Measurements from ENCODE around the gene RASA3. TPM values are rescaled to one million over a fixed set of nuclear protein-coding genes. Genes with fewer than 3 reads are reported as not detected.
"Not testable (repeated sequence)": the region's sequence is repeated elsewhere in the genome, so short reads cannot be mapped to it uniquely, and the experiment has no call there.

The RASA3 gene
- total RNA-seq, 1 experiment from 2014 or later = 9.1 TPM

GRCh38 chr13:114112231-114112825, 20.1 kb downstream of the RASA3 start:
- ChIA-PET CTCF (no interaction called here), POLR2A (ENCODE audit: unreplicated experiment) (interaction anchor here (0.5 kb wide), 1 partner anchor 515 kb away, joined by 4 read pairs; no protein-coding TSS in a partner anchor)

GRCh38 chr13:114111577-114111976, 20.8 kb downstream of the RASA3 start:
- H2AFZ ChIP-seq (ENCODE audit: low read length) = no peak overlapping the region
- ATAC-seq (no peak), DNase-seq (no peak)
- H3K4me1 ChIP-seq (ENCODE audit: insufficient read depth, low read length) = peaks cover 17% of the 10 kb centered on the region
- POLR2A ChIA-PET (ENCODE audit: unreplicated experiment) = interaction anchor here (0.5 to 0.7 kb wide), 2 partner anchors 509 to 701 kb away, joined by 3 to 10 read pairs; no protein-coding TSS in a partner anchor
- H3K27ac ChIP-seq (ENCODE audit: low read length) = no peak overlapping the region
- H3F3A ChIP-seq (ENCODE audit: low read length, unreplicated experiment) = no peaks in the 10 kb centered on the region
- TF ChIP-seq CTCF (conservative IDR thresholded peaks at IDR 0.05; ENCODE audit: low read depth, low read length) (no peak), EZH2 (IDR thresholded peaks at IDR 0.05; ENCODE audit: low read length, unreplicated experiment) (no peak), EZH2phosphoT487 (IDR thresholded peaks at IDR 0.05; ENCODE audit: borderline replicate concordance, low read length) (no peak)
- intact Hi-C loops (cut with micrococcal nuclease) = no loop called here
- H3K4me2 ChIP-seq (ENCODE audit: low read length) = no peak overlapping the region
- no TSS peak for BruUV-seq (replicated peaks)
- H3K9me2 ChIP-seq (replicated peaks; ENCODE audit: low read length) = no peaks in the 10 kb centered on the region
- no peaks in the 10 kb centered on the region for H3K27me3 ChIP-seq (ENCODE audit: low read length)
- H3K9me3 ChIP-seq (ENCODE audit: low read length) = no peaks in the 10 kb centered on the region
- H3K9ac ChIP-seq (ENCODE audit: low read length) = no peak overlapping the region
- peaks cover 19% of the 10 kb centered on the region for H3K79me2 ChIP-seq (ENCODE audit: low read length)
- H3K4me3 ChIP-seq (ENCODE audit: low read length) = no peak overlapping the region
- no peaks in the 10 kb centered on the region for H3K36me3 ChIP-seq (ENCODE audit: low read depth, low read length)
- H4K20me1 ChIP-seq (ENCODE audit: low read length) = no peaks in the 10 kb centered on the region
- CTCF ChIA-PET = interaction anchor here (0.6 kb wide), 1 partner anchor 11 kb away, joined by 5 read pairs; no protein-coding TSS in a partner anchor

More at GRCh38 chr13:114112231-114112825, 20.1 kb downstream of the RASA3 start:
- intact Hi-C loops (cut with micrococcal nuclease) = no loop called here
- no peaks in the 10 kb centered on the region for H4K20me1 ChIP-seq (ENCODE audit: low read length)
- H3K27me3 ChIP-seq (ENCODE audit: low read length) = no peaks in the 10 kb centered on the region
- no peak overlapping the region for H3K27ac ChIP-seq (ENCODE audit: low read length)
- no peak overlapping the region for H3K4me2 ChIP-seq (ENCODE audit: low read length)
- H3K79me2 ChIP-seq (ENCODE audit: low read length) = peaks cover 20% of the 10 kb centered on the region
- no peaks in the 10 kb centered on the region for H3K9me3 ChIP-seq (ENCODE audit: low read length)
- no TSS peak for BruUV-seq (replicated peaks)
- H3K9me2 ChIP-seq (replicated peaks; ENCODE audit: low read length) = no peaks in the 10 kb centered on the region
- H3K36me3 ChIP-seq (ENCODE audit: low read depth, low read length) = no peaks in the 10 kb centered on the region
- no peak overlapping the region for H3K9ac ChIP-seq (ENCODE audit: low read length)
- H3K4me1 ChIP-seq (ENCODE audit: insufficient read depth, low read length) = peaks cover 17% of the 10 kb centered on the region
- H3F3A ChIP-seq (ENCODE audit: low read length, unreplicated experiment) = no peaks in the 10 kb centered on the region
- ATAC-seq (no peak), DNase-seq (no peak)
- H2AFZ ChIP-seq (ENCODE audit: low read length) = no peak overlapping the region
- TF ChIP-seq CTCF (conservative IDR thresholded peaks at IDR 0.05; ENCODE audit: low read depth, low read length) (no peak), EZH2phosphoT487 (IDR thresholded peaks at IDR 0.05; ENCODE audit: borderline replicate concordance, low read length) (no peak), EZH2 (IDR thresholded peaks at IDR 0.05; ENCODE audit: low read length, unreplicated experiment) (no peak)
- no peak overlapping the region for H3K4me3 ChIP-seq (ENCODE audit: low read length)

GRCh38 chr13:114110830-114111189, 21.6 kb downstream of the RASA3 start:
- H3K9ac ChIP-seq (ENCODE audit: low read length); H3K4me3 ChIP-seq (ENCODE audit: low read length); H2AFZ ChIP-seq (ENCODE audit: low read length); H3K4me2 ChIP-seq (ENCODE audit: low read length); H3K9me2 ChIP-seq (replicated peaks; ENCODE audit: low read length); H3K27me3 ChIP-seq (ENCODE audit: low read length); H3K36me3 ChIP-seq (ENCODE audit: low read depth, low read length); BruUV-seq (replicated peaks); H4K20me1 ChIP-seq (ENCODE audit: low read length); H3K27ac ChIP-seq (ENCODE audit: low read length); DNase-seq; intact Hi-C loops (cut with micrococcal nuclease); H3F3A ChIP-seq (ENCODE audit: low read length, unreplicated experiment); H3K9me3 ChIP-seq (ENCODE audit: low read length); ATAC-seq: not testable (repeated sequence)
- ChIA-PET POLR2A (ENCODE audit: unreplicated experiment) (interaction anchor here (0.7 kb wide), 1 partner anchor 700 kb away, joined by 10 read pairs; no protein-coding TSS in a partner anchor), CTCF (interaction anchor here (0.6 kb wide), 1 partner anchor 11 kb away, joined by 5 read pairs; no protein-coding TSS in a partner anchor)
- Histone ChIP-seq H3K79me2 (ENCODE audit: low read length) (peaks cover 11% of the 10 kb centered on the region), H3K4me1 (ENCODE audit: insufficient read depth, low read length) (peaks cover 14% of the 10 kb centered on the region)
